22Rv1 (cell line): ENCODE results near the gene FXYD2.

Experiments
- H3K27ac ChIP-seq: fragments of 450-650 bp; 2 replicates; pipeline ENCODE4 v1.5.1; 2017
- ZFX ChIP-seq: fragments of 450-650 bp; IDR thresholded peaks from 2 replicates; pipeline ENCODE4 v1.6.1; 2017; ENCODE audit warnings: antibody characterized with exemption, borderline replicate concordance
- TF ChIP-seq, protein P1 (sequence below): fragments of 450-650 bp; IDR thresholded peaks from 2 replicates; pipeline ENCODE4 v1.5.1; 2017; ENCODE audit warnings: mild to moderate bottlenecking

FXYD2 gene

DNA sequence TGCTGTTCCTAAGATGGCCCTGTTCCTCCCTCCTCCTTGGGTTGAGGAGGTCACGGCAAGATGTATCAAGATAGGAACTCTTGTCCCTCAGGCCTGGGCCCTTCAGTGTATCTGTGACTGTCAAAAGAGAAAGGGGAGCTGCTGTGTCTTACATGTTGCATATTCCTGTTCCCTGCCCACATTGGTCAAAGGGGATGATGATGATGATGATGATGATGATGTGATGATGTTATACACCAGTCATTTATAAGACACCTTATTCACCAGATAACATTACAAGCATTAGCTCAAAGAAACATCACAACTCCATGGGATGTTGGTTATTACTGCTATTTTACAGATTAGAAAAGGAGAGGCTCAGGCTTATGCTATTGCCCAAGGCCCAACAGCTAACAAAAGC is 38.2 kb upstream of the FXYD2 start:
- TF ChIP-seq, protein P1, sequence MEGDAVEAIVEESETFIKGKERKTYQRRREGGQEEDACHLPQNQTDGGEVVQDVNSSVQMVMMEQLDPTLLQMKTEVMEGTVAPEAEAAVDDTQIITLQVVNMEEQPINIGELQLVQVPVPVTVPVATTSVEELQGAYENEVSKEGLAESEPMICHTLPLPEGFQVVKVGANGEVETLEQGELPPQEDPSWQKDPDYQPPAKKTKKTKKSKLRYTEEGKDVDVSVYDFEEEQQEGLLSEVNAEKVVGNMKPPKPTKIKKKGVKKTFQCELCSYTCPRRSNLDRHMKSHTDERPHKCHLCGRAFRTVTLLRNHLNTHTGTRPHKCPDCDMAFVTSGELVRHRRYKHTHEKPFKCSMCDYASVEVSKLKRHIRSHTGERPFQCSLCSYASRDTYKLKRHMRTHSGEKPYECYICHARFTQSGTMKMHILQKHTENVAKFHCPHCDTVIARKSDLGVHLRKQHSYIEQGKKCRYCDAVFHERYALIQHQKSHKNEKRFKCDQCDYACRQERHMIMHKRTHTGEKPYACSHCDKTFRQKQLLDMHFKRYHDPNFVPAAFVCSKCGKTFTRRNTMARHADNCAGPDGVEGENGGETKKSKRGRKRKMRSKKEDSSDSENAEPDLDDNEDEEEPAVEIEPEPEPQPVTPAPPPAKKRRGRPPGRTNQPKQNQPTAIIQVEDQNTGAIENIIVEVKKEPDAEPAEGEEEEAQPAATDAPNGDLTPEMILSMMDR = no peak
- no peak for TF ChIP-seq ZFX

DNA sequence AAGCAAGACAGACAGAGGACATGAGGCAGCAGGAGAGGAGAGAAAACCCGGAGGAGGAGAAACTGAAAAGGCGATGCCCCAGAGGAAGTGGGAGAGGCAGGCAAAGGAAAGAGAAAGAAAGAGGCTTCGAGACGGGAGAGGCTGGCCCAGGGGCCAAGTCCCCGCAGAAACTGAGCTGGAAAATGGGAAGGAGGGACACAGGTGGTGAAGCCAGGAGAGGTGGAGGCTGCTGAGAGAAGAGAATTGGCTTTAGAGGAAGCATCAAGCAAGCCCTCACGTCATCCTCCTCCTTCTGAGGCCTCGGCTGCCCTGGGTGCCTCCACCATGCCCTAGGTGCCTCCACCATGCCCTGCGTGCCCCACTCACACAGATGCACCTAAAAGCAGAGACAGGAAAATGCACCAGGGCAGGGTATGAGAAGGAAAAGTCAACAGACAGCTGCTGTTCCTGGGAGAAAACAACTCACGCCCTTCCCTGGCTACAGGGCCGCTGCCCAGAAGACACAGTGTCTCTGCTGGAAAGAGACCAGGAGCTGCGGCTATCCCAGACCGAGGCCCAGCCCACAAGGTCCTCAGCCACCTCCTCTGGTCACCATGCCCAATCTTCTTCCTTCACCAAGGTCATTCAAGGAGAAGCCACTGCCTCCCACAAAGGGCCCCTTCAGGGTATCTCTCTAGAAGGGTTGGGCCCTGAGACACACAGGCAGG is 37.6 kb upstream of the FXYD2 start:
- TF ChIP-seq, protein P1 = no peak
- TF ChIP-seq ZFX = no peak
- no peak overlapping the region for H3K27ac ChIP-seq

More for the DNA sequence above, 38.2 kb upstream of the FXYD2 start:
- H3K27ac ChIP-seq = no peak overlapping the region

DNA sequence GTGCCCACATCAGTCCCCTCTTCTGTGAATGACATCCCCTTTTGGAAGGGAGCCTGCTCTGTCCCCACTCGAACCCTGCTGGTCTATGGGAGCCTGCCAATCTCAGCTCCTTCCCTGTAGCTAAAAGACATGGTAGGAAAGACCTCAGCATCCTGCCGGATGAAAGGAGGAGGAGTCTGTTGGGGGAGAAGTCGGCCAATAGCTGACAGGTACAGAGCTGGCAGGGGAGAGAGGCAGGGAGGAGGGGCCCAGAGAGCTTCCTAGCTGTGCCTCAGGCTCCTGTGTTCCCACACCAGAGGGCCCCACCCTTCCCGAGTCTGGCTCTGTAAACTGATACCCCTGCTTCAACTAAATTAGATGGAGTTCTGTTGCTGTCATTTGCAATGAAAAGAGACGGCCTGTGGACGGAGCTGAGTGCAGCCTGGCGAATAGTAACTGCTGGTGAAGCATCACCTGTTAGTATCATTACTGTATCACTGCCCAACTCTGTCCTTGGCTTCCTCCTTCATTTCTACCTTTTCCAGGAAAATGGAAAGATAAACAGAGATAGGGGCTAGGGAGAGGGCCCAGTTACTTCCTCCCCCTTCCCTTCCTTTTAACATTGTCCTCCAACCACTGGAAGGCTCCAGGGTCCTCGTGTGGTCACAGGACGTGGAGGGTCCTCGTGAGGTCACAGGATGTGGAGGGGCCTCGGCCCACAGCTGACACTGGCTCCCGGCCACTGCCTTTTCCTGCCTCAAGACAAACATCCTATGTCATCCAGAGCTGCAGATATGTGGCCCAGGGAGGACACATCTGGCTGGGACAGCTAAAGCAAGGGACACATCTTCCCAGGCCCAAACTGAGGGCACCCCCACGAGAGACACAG is 36.8 kb upstream of the FXYD2 start:
- no peak overlapping the region for H3K27ac ChIP-seq
- no peak for TF ChIP-seq ZFX
- TF ChIP-seq, protein P1 = no peak

DNA sequence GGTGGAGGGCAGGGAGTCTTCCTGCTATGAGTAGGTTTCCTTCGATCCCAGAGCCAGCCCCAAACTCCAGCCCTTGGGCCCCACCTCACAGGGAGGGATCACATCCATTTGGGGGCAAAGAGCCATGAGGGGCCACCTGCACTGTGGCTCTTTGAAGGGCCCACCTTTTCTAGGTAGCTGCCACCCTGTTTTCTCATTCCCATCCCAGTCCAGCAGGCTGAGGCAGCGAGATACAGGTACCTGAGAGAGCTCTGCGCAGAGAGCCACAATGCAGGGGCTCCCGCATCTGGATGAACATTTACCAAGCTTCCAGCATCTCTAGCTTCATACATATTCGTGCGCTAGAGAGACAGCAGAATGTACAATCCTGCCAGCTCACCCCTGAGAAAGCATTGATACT is 35.6 kb upstream of the FXYD2 start:
- TF ChIP-seq, protein P1 = no peak
- TF ChIP-seq ZFX = no peak

DNA sequence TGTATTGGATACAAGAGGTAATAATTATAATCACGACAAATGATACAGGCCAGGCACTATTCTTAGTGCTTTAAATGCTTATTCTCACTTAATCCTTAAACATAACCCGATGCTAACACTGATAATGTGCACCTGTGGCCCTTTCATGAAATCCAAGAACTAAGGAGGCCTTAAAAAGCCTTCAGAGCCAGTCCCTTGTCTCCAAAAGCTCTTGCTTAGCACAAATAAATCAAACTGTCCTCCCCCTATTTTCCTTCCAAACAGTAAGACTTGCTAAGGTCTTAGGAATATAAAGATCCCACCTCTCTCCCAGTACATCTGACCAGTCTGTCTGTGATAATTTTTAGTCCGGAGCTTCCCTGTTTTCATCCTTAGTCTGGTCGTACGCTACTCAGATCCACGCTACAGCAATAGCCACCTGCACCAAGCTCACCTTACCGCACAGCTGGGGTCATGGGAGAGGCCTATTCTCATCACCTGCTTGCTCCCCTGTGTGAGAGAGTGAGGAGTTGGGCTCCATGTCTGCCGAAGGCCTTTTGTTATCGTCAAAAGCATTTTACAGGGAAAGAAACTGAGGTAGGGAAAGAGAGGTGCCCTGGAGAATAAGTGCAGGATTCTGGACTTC is 35.1 kb upstream of the FXYD2 start:
- TF ChIP-seq, protein P1 = no peak
- TF ChIP-seq ZFX = no peak
- no peak overlapping the region for H3K27ac ChIP-seq

More for the DNA sequence above, 35.6 kb upstream of the FXYD2 start:
- no peak overlapping the region for H3K27ac ChIP-seq

DNA sequence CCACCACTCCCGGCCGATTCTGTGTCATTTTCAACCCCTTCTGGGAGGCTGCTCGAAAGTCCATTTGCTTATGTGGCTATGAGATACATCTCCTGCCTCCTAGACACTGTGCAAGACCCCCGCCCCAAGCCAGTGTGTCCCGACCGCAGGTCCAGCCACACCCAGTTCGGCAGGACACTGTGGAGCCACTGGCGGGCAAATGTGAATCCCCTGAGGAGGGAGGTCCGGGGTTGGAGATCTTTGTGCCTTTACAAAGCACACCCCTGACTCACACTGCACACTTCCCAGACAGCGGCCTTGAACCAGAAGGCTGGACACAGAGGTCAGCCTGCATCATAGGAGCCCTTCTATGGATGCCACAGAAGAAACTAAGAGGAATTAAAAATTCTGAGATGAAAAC is 34.5 kb upstream of the FXYD2 start:
- no peak for TF ChIP-seq ZFX
- TF ChIP-seq, protein P1 = no peak
- H3K27ac ChIP-seq = no peak overlapping the region
